ENCODE measurements around the gene SWI5.
"Not testable (repeated sequence)": the region's sequence is repeated elsewhere in the genome, so short reads cannot be mapped to it uniquely, and the experiment has no call there.

The SWI5 gene

DNA sequence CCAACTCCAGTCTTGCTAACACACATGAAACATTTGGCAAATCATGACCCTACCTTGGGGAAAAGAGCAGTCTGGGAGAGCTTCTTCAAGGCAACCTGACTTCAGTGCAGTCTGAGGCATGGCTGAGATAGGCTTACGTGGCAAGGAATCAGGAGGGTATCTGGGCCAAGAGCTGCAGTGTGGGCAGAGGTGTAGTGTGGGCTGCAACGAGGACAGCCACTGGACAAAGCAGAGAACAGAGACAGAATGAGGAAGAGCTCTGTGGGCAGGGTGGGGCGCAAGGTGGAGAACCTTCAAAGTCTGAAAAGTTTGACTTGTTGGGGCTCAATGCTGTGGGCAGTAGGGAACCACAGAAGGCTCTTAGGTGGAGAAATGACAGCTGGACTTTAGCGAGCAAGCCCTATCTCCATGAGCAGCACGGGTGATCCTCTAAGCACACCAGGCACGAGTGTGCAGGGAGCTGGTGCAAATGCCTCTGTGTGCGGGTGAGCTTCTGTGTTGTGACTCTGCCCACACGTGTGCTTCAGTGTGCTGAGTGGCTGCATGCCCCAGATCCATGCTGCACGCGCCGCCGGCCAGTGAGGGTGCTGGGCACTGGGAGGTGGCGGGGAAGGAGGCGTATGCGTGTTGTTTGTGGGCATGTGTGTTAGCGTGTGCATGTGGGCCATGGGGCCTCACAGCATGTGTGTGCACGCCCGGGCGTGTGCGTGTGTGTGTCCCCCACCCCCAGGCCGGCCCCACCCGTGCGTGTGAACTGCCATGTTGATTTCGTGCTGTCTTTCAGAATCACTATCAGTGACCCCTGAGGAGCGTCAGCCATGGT is 23.5 kb upstream of the SWI5 start:
- no peak for DNase-seq

DNA sequence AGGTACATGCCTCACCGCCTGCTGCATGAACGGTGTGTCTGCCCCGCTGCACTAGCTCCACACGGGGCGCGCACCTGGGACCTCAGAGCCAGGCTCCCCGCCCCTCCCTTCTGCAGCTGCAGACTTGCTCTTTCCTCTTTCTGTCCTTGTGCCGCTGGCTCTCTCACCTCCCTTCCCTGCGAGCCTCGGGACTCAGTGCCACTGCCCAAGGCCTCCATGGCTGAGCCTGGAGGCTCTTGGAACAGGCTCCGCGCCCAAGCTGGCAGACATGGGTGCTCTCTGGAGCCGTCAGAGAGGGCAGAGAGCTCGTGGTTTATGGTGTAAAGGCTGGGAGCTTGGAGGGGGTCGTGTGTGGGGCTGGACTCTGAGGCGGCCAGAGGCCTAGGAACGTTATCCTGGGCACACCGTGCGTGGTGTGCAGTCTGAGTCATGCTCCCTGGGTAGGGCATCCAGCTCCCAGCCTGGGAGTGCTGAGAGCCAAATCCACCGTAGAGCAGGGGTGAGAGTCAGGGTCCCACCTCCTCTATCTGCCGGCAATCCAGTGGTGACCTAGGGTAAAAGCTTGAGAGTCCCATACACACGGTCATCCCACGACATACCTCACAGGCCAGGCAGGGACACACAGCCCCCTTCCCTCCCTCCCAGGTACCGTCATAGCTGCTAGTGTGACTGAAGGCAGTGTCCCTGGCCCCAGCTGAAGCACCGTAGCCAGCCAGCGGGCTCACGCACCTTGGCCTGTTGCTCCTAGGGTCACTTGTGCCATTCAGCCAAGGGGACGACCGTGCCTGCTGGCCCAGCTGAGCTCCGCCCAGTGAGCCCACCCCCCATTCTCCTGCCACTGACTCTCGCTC is 22.7 kb upstream of the SWI5 start:
- DNase-seq = no peak

DNA sequence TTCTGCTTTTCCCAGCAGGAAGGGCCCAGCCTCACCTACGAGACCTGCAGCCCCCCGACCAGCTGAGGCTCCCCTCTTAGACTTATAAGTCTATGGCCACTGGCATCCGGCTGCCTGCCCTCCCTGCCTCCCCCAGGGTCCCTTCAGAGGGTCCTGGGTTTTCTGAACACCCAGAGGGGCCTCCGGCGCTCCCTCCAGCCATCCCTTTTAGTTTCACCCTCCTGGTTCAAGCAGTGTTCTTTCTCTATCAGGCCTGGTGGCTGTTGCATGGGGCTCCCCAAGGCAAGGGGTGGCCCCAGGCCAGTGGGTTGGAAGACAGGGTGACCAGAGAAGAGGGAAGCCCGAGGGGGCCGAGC is 22.1 kb upstream of the SWI5 start:
- no peak for DNase-seq

DNA sequence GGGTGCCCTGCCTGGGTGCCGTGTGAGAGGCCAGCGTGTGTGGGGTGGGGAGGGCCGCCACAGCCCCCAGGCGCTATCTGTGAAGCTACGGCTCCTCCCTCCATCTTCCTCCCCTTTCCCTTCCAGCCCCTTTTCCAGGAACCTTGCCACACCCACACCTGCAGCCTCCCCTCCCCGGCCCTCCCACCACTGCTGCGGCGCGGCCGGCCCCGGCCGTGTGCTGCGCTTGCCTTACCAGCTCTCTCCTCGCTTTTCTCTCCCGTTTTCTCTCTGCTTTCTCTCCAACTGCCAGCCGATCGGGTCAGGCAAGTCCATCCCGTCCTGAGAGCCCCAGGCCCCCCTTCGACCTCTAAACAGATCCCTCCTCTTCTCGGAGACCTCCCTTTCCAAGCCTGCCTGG is 21.7 kb upstream of the SWI5 start:
- no peak for DNase-seq

DNA sequence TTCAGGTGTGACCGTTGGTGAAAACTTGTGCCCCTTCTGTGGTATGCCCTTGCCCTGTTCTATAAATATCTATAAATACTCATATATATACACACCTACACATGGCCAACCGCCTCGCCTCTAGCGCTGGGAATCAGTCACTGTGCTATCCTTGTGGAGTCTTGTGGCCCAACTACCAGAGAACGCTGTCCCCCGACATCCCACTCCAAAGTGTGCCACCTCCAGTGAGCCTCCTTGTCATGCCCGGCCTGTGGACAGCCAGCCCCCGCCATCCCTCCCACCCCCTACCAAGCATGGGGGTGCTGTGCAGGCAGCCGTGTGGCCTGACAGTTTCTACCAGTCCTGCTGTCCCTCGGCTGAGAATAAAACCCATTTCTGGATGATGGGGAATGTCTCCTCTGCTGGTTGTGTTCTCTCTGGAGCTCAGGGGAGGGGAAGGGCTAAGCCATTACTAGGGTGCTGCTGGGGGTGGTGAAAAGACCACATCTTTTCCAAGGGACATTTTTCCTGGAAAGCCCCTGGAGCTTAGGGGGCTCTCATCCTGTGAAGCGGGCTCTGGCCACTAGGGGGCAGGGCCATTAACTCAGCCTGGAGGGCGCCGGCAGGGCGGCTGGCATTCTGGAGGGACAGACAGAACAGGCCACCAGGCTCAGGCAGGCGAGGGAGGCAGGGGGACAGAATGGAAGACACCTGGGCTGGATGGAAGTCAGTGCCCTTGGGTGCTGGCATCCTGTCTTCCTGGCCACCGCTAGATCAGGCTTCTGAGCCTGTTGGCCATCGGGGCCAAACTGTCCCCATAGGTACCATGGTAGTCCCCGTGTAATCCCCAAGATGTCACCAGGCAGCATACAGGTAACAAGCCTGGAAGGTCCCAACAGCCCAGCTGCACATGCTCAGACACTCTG is 21.0 kb upstream of the SWI5 start:
- no peak for DNase-seq

DNA sequence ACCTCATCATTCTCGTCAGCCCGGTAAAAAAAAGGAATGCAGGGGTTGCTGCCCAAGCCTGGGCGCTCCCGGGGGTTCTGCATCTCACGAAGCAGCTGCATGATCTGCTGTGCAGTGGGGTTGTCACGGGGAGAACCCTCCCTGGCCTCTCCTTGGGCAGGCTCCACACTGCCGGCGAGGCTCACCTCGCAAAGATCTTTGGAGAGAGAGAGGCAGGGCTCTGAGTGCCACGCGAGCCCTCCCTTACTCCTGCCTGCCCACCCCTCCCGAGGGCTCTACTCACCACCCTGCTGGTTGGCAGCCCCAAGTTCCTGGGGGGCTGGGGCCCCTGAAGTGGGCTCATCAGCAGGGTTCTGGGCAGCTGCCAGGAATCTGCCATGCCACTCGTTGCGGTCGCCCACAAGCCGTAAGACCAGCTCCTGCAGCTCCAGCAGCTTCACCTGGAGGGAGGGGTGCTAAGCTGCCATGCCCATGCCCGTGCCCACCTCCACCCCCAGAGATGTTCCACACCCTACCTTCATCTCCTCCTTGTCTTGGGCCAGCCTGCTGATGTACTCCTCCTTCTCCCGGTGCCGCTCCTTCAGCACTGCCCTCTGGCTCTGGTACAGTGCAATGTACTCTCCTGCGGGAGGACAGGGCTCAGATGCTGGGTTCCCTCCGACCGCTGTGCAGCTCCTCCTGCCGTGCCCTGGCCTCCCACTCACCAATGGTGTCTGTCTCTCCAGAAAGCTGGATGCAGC is 18.8 kb upstream of the SWI5 start:
- peak; percentile 70 for DNase-seq

DNA sequence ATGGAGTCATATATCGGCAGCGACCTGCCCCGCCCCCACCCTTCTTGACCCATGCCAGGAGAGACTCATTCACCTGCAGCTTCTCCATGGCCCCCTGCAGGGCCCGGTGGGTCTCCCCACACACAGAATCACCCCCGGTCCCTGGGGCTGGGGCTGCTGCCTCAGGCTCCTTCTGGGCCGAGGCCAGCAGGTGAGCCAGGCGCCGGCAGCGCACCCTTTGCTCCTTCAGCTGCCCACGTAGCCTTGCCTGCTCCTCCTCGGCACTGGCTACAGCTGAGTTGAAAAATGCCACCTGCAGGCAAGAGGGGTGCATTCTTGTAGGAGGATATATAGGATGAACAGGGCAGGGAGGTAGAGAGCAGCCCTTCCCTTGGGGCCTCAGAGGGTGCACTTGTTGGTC is 18.2 kb upstream of the SWI5 start:
- peak; percentile 36 for DNase-seq

DNA sequence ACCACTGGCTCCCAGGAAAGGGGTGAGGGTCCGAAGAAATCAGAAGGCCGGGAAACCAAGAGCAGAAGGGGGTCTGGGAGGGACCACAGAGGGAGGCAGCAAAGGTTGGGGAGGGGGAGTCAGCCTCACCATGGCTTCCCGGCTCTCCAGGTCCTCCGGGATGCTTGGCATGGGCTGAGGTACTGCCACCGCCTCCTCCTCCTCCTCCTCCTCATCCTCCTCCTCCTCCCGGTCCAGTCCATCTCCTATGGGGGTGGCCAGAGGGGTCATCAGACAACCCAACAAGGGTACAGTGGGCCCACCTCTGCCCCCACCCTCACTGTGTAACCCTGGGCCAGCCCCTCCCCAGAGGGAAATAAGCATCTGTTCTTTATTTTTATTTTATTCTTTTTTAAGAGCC is 17.8 kb upstream of the SWI5 start:
- DNase-seq = no peak

DNA sequence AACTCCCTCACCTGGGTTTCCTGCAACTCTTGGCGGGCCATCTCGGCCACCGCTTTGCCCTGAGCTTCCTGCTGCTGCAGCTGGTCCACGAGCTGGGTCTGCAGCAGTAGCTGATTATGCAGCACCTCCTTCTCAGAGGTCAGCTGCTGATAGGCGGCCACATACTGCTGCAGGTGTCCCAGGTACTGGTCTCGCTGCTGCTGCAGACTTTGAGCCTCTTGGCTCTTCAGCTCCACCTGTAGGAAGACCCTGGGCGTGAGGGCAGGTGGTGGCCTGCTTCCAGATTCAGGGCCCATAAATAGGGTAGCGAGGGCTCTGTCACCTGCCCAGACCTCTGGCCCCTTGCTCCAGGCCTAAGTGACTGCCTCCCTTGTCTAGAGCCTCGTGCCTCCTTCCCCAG is 16.9 kb upstream of the SWI5 start:
- DNase-seq = no peak

DNA sequence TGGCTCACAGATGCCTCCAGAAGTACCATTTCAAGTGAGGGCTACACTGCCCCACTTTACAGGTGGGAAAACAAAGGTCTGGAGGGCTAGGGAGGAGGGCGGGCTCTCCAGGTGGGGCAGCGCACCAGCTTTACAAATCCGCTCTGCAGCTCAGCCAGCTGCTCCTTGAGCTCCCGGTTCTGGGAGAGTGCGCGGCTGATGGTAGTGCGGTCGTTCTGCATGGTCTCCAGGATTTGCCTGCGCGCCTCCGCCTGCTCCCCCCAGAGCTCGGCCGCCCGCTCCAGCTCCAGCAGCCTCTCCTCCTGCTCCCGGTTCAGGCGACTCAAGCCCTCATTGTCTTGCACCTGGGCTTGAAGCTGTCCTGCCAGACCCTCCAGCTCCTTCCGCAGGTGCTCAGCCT is 15.7 kb upstream of the SWI5 start:
- no peak for DNase-seq

DNA sequence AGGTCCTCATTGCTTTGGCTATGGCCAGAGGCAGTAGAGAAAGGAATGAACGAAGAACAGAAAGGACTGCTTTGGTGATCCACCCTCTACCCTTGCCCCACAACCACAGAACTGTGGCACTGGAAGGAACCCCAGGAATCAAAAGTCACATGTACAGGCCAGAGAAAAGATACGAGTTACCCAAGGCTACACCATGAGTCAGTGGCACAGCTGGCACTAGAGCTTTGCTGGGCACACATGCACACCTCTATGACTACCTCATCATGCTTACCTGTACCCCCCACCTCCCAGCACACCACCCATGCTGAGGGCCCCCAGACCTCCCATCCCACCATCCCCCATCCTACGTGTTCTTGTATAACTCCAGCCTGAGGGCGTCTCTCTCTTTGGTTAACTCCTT is 13.4 kb upstream of the SWI5 start:
- no peak for DNase-seq

DNA sequence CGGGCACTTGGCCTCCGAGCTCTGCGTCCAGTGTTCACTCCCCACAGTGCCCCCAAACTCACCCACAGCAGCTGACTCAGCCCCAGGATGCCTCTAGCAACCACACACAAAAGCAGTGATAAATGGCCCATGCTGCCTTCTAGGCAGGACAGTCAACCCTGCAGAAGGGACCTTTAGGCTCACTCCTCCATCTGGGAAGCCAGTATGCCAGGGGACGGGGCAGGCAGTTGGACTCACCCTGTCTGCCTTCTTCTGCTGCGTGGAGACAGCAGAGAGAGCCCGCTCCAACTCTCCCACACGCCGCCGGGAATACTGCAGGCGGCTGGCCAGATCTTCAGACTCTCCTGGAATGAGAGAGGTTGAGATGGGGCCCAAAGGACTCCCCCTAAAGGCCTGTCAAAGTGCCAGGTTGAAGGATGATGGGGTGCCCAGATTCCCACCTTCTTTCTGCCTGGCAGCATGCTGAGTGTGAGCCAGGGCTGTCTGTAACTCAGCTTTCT is 10.7 kb upstream of the SWI5 start:
- no peak for DNase-seq

DNA sequence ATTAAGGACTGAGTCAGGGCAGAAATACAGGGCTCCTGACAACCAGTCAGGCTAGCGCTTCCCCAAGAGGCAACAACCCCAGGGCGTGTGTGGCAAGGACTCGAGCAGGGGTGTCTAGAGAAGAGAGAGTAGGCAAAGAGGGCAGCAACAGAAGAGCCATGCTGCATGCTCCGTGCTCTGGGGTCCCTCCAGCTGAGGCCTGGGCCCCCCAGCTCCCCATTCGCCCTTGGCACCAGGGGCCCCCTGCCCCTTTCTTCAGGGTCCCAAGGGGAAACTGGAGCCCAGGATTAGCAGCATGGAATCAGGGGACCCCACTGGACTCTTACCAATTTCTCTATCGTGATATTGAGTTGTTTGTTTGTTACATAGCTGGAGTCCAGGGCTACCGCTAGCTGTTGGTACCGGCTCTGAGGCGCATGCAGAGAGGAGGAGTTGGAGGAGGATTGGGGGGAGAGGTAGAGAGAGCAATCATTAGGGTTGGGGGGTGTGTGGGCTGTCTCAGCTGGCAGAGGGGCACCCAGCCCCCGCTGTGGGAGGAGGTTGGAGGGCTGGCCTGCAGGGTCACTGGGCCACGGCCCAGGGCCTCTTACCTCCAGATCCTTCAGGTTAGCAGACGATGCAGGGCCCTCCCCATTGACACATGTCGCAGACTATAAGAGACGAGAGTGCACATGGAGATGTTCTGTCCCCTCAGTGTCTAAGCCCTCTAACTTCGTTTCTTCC is 9.0 kb upstream of the SWI5 start:
- no peak for DNase-seq

DNA sequence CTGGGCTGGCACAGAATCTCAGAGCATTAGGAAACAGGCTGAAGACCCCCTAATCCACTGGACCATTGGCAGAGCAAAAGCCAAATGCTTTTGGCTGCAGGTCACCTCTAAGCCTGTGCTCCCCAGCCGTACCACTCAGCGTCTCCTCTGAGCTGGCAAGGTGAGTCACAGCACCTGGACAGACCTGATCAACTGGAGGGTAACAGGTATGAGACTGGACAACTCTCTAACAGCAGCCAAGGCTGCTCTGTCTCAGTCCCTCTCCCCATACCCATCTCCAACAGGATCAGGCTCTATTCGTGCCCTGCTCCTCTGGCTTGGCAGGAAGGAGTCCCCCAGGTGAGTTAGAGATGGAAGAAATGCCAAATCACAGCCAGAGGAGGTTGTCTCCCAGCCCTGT is 5.0 kb upstream of the SWI5 start:
- DNase-seq = no peak

DNA sequence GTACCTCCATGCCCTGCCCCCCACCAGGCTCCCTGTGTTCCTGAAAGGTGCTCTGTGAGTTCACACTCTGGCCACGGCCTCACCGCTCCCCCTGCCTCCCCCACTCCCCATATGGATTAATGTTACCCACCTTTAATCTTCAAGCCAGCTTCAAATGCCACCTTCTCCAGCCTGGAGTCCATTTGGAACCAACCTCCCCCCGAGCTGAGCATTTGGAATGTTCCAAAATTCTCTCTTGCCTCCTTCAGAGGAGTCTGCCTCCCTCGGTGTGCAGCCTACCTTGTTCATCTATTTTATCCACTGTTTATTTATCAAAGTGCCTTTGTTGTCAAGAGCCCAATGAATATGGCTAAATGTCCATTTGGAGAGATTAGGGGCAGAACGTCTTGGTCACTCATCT is 4.6 kb upstream of the SWI5 start:
- DNase-seq = no peak

DNA sequence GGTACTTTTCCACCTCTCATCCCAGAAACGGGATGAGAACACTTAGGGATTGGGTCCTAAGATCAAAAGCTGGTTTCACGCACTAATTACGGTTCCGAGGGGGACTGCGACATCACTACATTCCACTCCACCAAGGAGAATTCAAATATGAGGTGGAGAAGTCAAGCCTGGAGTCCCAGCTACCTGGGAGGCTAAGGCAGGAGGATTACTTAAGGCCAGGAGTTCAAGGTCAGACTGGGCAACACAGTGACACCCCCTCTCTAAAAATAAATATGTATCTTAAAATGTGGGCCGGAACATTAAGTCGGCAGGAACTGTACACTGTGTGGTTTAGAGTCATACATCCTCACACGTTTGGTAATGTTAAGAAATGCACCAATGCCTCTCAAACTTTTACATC is 1.8 kb upstream of the SWI5 start:
- DNase-seq = no peak

DNA sequence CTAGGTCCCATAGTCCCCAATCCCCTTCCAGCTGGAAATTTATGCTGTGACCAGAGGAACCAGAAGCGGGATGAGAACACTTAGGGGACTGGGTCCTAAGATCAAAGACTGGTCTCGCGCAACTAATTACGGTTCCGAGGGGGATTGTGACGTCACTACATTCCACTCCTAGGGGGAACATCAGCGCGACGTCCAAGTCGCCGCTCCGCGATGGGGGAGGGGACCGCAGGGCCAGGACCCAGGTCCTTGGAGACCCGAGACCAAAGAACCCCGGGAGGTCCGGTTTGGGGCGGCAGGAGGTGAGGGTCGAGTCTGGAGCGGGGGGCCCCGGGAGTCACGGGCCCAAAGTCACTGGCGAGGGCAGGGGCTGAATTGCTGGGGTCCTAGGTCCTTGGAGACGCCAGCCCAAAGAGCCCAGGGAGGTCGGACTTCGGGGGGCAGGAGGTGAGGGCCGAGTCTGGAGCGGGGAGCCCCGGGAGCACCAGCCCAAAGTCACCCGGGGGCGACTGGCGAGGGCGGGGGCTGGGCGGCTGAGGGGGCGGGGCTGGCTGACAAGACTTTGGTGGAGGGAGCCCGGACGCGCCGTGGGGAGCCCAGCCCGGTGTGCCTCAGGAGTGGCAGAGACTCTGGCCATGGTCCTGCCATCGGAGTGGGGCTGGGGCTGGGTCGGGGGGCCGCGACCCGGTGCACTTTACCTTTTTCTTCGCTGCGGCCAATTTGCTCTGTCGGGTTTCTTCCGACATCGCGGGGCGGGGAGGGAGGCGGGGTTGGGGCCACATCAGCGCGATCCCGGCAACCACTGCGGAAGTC is 673 bp upstream of the SWI5 start, which contains the start of gene GOLGA2:
GOLGA2 (minus strand) TSS at position 810 of the 810 bp plus-strand sequence; CDS start at position 779, 31 bp downstream.
- no peak for DNase-seq

DNA sequence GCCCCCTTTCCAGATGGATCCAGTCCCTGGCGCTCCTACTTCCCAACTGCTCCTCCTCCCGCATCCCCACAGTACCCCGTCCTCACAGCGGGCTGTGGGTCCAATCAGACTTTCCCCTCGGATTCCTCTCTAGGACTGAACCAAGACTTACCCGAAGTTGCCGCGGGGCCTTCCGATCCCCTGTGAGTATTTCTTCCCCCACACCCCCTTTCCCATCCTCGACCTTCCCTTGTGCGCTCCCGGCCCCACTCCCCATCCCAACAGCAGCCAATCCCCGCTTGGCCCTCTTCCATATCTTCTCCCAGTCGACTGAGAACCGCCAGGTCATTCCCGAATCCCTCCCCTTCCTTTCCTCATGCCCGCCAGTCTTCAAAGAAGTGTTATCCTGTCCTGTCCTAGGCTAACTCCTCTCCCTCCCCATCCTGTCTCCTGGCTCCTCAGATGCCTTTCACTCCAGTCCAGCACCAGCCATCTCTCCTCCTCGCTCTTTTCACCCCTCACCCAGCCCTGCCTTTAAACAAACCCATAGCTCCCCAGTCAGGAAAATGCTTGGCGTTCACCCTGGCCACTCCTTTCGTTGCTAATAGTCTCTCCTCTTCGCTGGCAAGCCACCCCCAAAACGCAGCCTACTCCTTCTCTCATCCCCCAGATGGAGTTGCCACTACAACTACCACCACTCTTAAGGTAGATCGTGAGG is 646 bp downstream of the SWI5 start:
- DNase-seq = peak; percentile 44

DNA sequence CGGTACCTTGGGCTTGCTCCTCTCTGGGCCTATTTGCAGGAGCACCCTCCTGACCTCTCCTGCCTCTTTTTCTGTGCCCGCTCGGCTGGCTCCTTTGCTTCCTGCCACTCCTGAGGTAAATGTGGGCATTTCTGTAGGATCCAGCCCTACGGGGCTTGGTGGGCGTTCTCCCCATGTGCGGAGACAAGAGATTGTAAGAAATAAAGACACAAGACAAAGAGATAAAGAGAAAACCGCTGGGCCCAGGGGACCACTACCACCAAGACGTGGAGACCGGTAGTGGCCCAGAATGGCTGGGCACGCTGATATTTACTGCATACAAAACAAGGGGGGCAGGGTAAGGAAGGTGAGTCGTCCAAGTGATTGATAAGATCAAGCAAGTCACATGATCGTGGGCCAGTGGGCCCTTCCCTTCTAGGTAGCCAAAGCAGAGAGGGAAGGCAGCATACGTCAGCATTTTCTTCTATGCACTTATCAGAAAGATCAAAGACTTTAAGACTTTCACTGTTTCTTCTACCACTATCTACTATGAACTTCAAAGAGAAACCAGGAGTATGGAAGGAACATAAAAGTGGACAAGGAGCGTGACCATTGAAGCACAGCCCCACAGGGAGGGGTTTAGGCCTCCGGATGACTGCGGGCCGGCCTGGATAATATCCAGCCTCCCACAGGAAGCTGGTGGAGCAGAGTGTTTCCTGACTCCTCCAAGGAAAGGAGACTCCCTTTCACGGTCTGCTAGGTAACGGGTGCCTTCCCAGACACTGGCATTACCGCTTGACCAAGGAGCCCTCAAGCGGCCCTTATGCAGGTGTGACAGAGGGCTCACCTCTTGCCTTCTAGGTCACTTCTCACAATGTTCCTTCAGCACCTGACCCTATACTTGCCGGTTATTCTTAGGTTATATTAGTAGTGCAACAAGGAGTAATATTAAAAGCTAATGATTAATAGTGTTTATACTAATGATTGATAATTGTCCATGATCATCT is 3.3 kb downstream of the SWI5 start:
- not testable (repeated sequence) for DNase-seq
